SK-MEL-5 (cell line): Measurements from ENCODE around the gene SOX12. TPM values are rescaled to one million over a fixed set of nuclear protein-coding genes. Genes with fewer than 3 reads are reported as not detected.
"Not testable (repeated sequence)": the region's sequence is repeated elsewhere in the genome, so short reads cannot be mapped to it uniquely, and the experiment has no call there.

Experiments used
- DNase-seq: peaks from one replicate; pipeline ENCODE4 v3.0.0-alpha.2; 2016; ENCODE audit warnings: low read depth, low spot score
- in situ Hi-C: cut with HindIII; loops from 2 replicates; pipeline ENCODE4 v1.10.0; 2016; ENCODE audit warnings: low sequenced_read_pairs, high pct_unique_total_duplicates, low pct_unique_long_range_greater_than_20kb
- total RNA-seq: library from RNA; depleted of rRNA; stranded (reverse); fragments of >200 nt; shearing (Covaris generic); gene quantifications from 2 replicates; pipeline ENCODE4 v1.2.3, GENCODE V29; 2014

The SOX12 gene
- total RNA-seq, 1 experiment from 2014 or later = 3.1 TPM

- peak; percentile 90 for DNase-seq
- in situ Hi-C loops = loop anchor here (10.0 kb wide), 1 partner anchor 60 kb away; no protein-coding TSS in a partner anchor
These were observed 941 bp upstream of the SOX12 start for GRCh38 chr20:324177-325044.

GRCh38 chr20:325889-326644, 715 bp downstream of the SOX12 start:
- DNase-seq = peak; percentile 53
- in situ Hi-C loops = loop anchor here (10.0 kb wide), 1 partner anchor 61 kb away; no protein-coding TSS in a partner anchor

- peak; percentile 26 for DNase-seq
- in situ Hi-C loops = loop anchor here (10.0 kb wide), 1 partner anchor 62 kb away; no protein-coding TSS in a partner anchor
These were observed 1.4 kb downstream of the SOX12 start for GRCh38 chr20:326645-327185.

- peak; percentile 89 for DNase-seq
- in situ Hi-C loops = loop anchor here (10.0 kb wide), 1 partner anchor 63 kb away; no protein-coding TSS in a partner anchor
These were observed 2.1 kb downstream of the SOX12 start for GRCh38 chr20:327186-328026.

GRCh38 chr20:328027-328974, 2.9 kb downstream of the SOX12 start:
- no peak for DNase-seq
- in situ Hi-C loops = loop anchor here (10.0 kb wide), 1 partner anchor 64 kb away; no protein-coding TSS in a partner anchor

GRCh38 chr20:328975-329695, 3.8 kb downstream of the SOX12 start:
- DNase-seq = no peak
- in situ Hi-C loops = loop anchor here (10.0 kb wide), 1 partner anchor 64 kb away; no protein-coding TSS in a partner anchor

GRCh38 chr20:329851-330232, 4.5 kb downstream of the SOX12 start:
- in situ Hi-C loops = loop anchor here (10.0 kb wide), 1 partner anchor 65 kb away; no protein-coding TSS in a partner anchor
- no peak for DNase-seq

GRCh38 chr20:330233-331149, 5.1 kb downstream of the SOX12 start:
- in situ Hi-C loops = no loop called here
- peak; percentile 86 for DNase-seq

GRCh38 chr20:334578-334977, 9.2 kb downstream of the SOX12 start:
- in situ Hi-C loops = no loop called here
- DNase-seq = no peak

- DNase-seq = not testable (repeated sequence)
These were observed 10.7 kb downstream of the SOX12 start for GRCh38 chr20:336040-336439.

GRCh38 chr20:341682-342081, 16.3 kb downstream of the SOX12 start:
- DNase-seq = peak; percentile 59
- in situ Hi-C loops = no loop called here

More at GRCh38 chr20:336040-336439, 10.7 kb downstream of the SOX12 start:
- in situ Hi-C loops = not testable (repeated sequence)

- in situ Hi-C loops = no loop called here
- DNase-seq = no peak
These were observed 17.8 kb downstream of the SOX12 start for GRCh38 chr20:343107-343506.

- DNase-seq = no peak
- in situ Hi-C loops = no loop called here
These were observed 20.8 kb downstream of the SOX12 start for GRCh38 chr20:346033-346639.

GRCh38 chr20:346640-347316, 21.4 kb downstream of the SOX12 start, which contains the start of gene NRSN2:
TSS of gene NRSN2 (plus strand) at chr20:347111. CDS start at chr20:349644, 2,533 bp downstream.
- DNase-seq = peak; percentile 62
- in situ Hi-C loops = no loop called here
